CD4-positive, alpha-beta memory T cell (primary cell): ENCODE results near the gene AFTPH. TPM values are rescaled to one million over a fixed set of nuclear protein-coding genes. Genes with fewer than 3 reads are reported as not detected.
A peak's percentile ranks its signal among the peaks of the same experiment; 100 is the strongest.

Experiments
- CTCF ChIA-PET: fragments of 350-600 bp; sonication (Branson Sonifier 250); formaldehyde crosslinking; loops from one replicate; lab custom pipeline; 2021; ENCODE audit warnings: inconsistent platforms; ENCODE audit not compliant: partially characterized antibody; lab: Charles Lee
- POLR2A ChIA-PET: fragments of 350-600 bp; sonication (Branson Sonifier 250); formaldehyde crosslinking; loops from one replicate; lab custom pipeline; 2021; ENCODE audit not compliant: partially characterized antibody; lab: Charles Lee
- DNase-seq, 5 donors: peaks; one replicate each; pipeline versions ENCODE4 v3.0.0 to v3.0.0-alpha.2; 2020 to 2022; ENCODE audit warnings: mixed read lengths in 1 of 5
- H3K27ac ChIP-seq: one replicate; pipeline ENCODE4 v1.7.0; 2013; ENCODE audit warnings: low read depth, low read length
- H3K27me3 ChIP-seq: 2 replicates; pipeline ENCODE4 v1.7.0; 2013; ENCODE audit warnings: mild to moderate bottlenecking, low read length, moderate library complexity; ENCODE audit not compliant: insufficient read depth
- H3K36me3 ChIP-seq: 2 replicates; pipeline ENCODE4 v1.7.0; 2013; ENCODE audit warnings: mild to moderate bottlenecking, low read length, moderate library complexity; ENCODE audit not compliant: insufficient read depth
- H3K4me1 ChIP-seq: 2 replicates; pipeline ENCODE4 v1.7.0; 2013; ENCODE audit warnings: mild to moderate bottlenecking, low read length, moderate library complexity; ENCODE audit not compliant: insufficient read depth
- H3K4me3 ChIP-seq, 2 donors: one replicate each; pipeline ENCODE4 v1.7.0; 2013; ENCODE audit warnings: low read length in 2 of 2, mild to moderate bottlenecking in 1 of 2
- H3K9me3 ChIP-seq, 2 donors: one replicate each; pipeline ENCODE4 v1.7.0; 2013; ENCODE audit warnings: low read length in 2 of 2, control low read depth in 1 of 2; ENCODE audit not compliant: control insufficient read depth in 1 of 2
- H3K27ac Mint-ChIP-seq, 7 donors: one replicate each; pipeline ENCODE4 v1.8.0; 2020 to 2021; ENCODE audit warnings: mixed read lengths in 7 of 7, mild to moderate bottlenecking in 6 of 7, inconsistent platforms in 3 of 7, moderate library complexity in 3 of 7
- H3K27me3 Mint-ChIP-seq, 2 donors: one replicate each; pipeline ENCODE4 v1.8.0; 2020 to 2021; ENCODE audit warnings: mixed read lengths in 2 of 2
- H3K36me3 Mint-ChIP-seq, 2 donors: one replicate each; pipeline ENCODE4 v1.8.0; 2020 to 2021; ENCODE audit warnings: mixed read lengths in 2 of 2, inconsistent platforms in 1 of 2, mild to moderate bottlenecking in 1 of 2
- H3K4me1 Mint-ChIP-seq, 4 donors: one replicate each; pipeline ENCODE4 v1.8.0; 2020 to 2021; ENCODE audit warnings: mixed read lengths in 4 of 4, mild to moderate bottlenecking in 1 of 4
- H3K4me3 Mint-ChIP-seq, 8 donors: one replicate each; pipeline ENCODE4 v1.8.0; 2020 to 2021; ENCODE audit warnings: mixed read lengths in 8 of 8, mild to moderate bottlenecking in 7 of 8, moderate library complexity in 6 of 8, inconsistent platforms in 3 of 8
- H3K9me3 Mint-ChIP-seq, 8 donors: one replicate each; pipeline ENCODE4 v1.8.0; 2020 to 2021; ENCODE audit warnings: mixed read lengths in 8 of 8, mild to moderate bottlenecking in 5 of 8, inconsistent platforms in 3 of 8, moderate library complexity in 1 of 8
- intact Hi-C: fragments of 100-400 bp; cut with micrococcal nuclease; formaldehyde crosslinking; loops from one replicate; pipeline ENCODE4 v1.15.1; 2023
- polyA plus RNA-seq, 2 donors: library from polyadenylated mRNA; unstranded; fragments of 300-500 nt; fragmentation: Illumina TruSeq; gene quantifications; one replicate each; pipeline ENCODE4 v1.2.3, GENCODE V29; 2021
- total RNA-seq, 2 experiments: library from RNA; stranded (reverse); gene quantifications; one replicate each; pipeline ENCODE4 v1.2.3, GENCODE V29; 2021

AFTPH gene
- total and polyA plus RNA-seq, 4 experiments from 2014 or later, result 22.8 to 48.9 (median 38.7) TPM

DNA sequence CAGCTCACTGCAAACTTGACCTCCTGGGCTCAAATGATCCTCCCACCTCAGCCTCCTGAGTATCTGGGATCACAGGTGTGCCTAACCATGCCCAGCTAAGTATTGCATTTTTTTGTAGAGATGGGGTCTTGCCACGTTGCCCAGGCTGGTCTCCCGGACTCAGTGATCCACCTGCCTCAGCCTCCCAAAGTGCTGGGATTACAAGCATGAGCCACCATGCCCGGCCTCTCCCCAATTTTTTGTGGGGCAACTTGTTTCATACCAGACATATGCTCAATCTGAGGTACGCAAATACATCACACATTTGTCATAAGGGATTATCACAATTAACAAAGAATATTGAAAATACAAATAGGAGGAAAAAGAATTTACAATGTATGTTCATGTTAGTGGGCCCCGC, 42.5 kb upstream of the AFTPH start:
- Mint-ChIP-seq H3K27me3 (no peaks in the 10 kb centered on the region), H3K4me3 (no peak overlapping the region), H3K36me3 (no peaks in the 10 kb centered on the region), H3K27ac (no peak overlapping the region), H3K4me1 (peaks cover 0 to 1% (median 0%) of the 10 kb centered on the region in 4 donors), H3K9me3 (no peaks in the 10 kb centered on the region)
- Histone ChIP-seq H3K36me3 (no peaks in the 10 kb centered on the region), H3K4me3 (no peak overlapping the region), H3K9me3 (no peaks in the 10 kb centered on the region), H3K4me1 (no peaks in the 10 kb centered on the region), H3K27ac (no peak overlapping the region), H3K27me3 (no peaks in the 10 kb centered on the region)
- DNase-seq, result no peak
- intact Hi-C loops, result loop anchor here (10.0 kb wide), 2 partner anchors 337 to 777 kb away; partner anchors contain the start of gene PELI1
- ChIA-PET CTCF (interaction anchor here (0.5 to 13.4 kb wide), 5 partner anchors 10 to 782 kb away, joined by 3 to 312 read pairs (median 4); no protein-coding TSS in a partner anchor), POLR2A (no interaction called here)

DNA sequence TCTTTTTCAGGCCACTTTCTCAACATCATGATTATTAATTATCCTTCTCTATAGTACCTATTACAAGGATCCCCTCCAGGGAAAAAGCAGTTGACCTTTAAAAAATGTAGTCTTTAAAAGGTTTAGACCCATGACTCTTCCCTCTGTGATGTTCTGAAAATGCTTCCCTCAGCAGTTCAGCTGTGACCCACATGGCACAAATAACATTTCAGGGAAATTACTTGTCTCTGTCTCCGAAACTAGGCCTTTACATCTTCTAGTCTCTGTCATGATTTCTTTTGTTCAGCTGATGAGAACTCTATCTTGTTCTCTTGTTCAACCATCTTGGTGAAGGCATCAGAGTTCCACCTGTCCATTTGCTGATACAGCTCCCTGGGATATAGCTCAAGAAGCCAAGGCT, 41.9 kb upstream of the AFTPH start:
- H3K4me3 Mint-ChIP-seq, result no peak overlapping the region
- Histone ChIP-seq H3K36me3 (no peaks in the 10 kb centered on the region), H3K4me1 (no peaks in the 10 kb centered on the region), H3K4me3 (no peak overlapping the region), H3K27ac (no peak overlapping the region), H3K27me3 (no peaks in the 10 kb centered on the region), H3K9me3 (no peaks in the 10 kb centered on the region)
- ChIA-PET POLR2A (no interaction called here), CTCF (interaction anchor here (0.6 to 13.4 kb wide), 5 partner anchors 12 to 1683 kb away, joined by 3 to 312 read pairs (median 3); no protein-coding TSS in a partner anchor)
- no peaks in the 10 kb centered on the region for H3K9me3 Mint-ChIP-seq
- peaks cover 0 to 2% of the 10 kb centered on the region in 2 donors for H3K27me3 Mint-ChIP-seq
- H3K36me3 Mint-ChIP-seq, result no peaks in the 10 kb centered on the region
- intact Hi-C loops, result loop anchor here (10.0 kb wide), 2 partner anchors 337 to 777 kb away; partner anchors contain the start of gene PELI1
- peaks cover 0 to 1% (median 0%) of the 10 kb centered on the region in 4 donors for H3K4me1 Mint-ChIP-seq
- H3K27ac Mint-ChIP-seq, result no peak overlapping the region
- DNase-seq, result no peak

DNA sequence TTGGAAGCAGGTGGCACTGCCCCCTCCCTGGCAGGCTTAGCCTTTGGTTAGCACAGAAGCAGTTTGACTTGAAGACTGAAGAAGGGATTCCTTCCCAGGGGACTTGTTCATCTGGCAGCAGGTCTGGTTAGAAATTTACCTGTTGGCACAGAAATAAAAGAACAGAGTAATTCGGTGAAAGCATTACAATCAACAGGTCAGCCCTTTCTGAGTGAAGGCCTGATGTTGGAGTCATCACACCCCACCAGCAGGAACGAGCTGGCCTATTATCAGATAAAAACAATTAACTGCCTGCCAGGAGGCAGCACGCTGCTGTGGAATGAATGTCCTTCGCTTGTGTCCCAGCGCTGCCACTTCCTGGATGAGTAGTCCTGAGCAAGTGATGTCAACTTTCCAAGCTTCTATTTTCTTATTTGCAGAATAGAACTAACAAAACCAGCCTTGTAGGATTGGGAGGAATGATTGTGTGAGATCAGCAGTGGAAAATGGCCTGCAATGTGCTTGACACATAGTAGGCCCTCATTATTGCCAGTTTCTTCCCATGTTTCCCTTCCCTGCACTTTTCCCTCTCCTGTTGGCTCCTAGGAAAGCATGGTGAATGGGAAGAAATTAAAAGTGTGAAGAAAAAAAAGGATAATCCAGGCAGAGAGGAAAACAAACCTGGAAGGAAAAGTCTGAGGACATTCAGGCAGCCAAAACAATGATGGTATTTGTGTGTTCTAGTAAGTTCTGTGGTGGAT, 41.2 kb upstream of the AFTPH start:
- H3K4me3 ChIP-seq, result no peak overlapping the region
- Mint-ChIP-seq H3K4me3 (no peak overlapping the region), H3K4me1 (peaks cover 0 to 1% (median under 1%) of the 10 kb centered on the region in 4 donors), H3K9me3 (no peaks in the 10 kb centered on the region), H3K27me3 (peaks cover 0 to 2% of the 10 kb centered on the region in 2 donors), H3K27ac (no peak overlapping the region), H3K36me3 (no peaks in the 10 kb centered on the region)
- ChIA-PET POLR2A (no interaction called here), CTCF (interaction anchor here (0.6 to 13.4 kb wide), 5 partner anchors 13 to 1684 kb away, joined by 3 to 312 read pairs (median 3); no protein-coding TSS in a partner anchor)
- no peak overlapping the region for H3K27ac ChIP-seq
- no peaks in the 10 kb centered on the region for H3K9me3 ChIP-seq
- H3K4me1 ChIP-seq, result no peaks in the 10 kb centered on the region
- no peaks in the 10 kb centered on the region for H3K27me3 ChIP-seq
- no peaks in the 10 kb centered on the region for H3K36me3 ChIP-seq
- DNase-seq, result no peak
- intact Hi-C loops, result loop anchor here (10.0 kb wide), 2 partner anchors 338 to 778 kb away; partner anchors contain the start of gene PELI1

DNA sequence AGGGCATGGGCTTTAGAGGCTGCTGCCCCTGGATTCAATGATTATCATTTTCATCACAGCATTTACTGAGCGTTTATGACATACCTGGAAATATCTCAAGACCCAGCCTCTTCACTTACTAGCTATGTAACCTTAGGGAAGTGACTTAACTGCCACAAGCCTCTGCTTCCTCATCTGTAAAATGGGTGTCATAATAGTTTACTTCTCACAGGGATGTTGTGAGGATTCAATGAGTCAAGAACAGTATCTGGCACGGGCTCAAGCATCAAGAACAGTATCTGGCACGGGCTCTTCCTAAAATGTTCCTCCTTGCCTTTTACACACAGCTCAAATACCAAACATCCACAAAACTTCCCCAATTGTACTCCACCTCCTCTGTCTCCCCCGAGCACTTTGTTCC, 38.8 kb upstream of the AFTPH start:
- DNase-seq, result no peak
- Mint-ChIP-seq H3K27me3 (peaks cover 0 to 2% of the 10 kb centered on the region in 2 donors), H3K4me3 (no peak overlapping the region), H3K4me1 (peaks cover 7 to 20% (median 13%) of the 10 kb centered on the region in 4 donors), H3K9me3 (no peaks in the 10 kb centered on the region), H3K36me3 (no peaks in the 10 kb centered on the region), H3K27ac (no peak overlapping the region)
- Histone ChIP-seq H3K4me1 (peaks cover 16% of the 10 kb centered on the region), H3K9me3 (no peaks in the 10 kb centered on the region), H3K27me3 (no peaks in the 10 kb centered on the region), H3K27ac (no peak overlapping the region), H3K4me3 (no peak overlapping the region), H3K36me3 (no peaks in the 10 kb centered on the region)
- ChIA-PET CTCF (interaction anchor here (0.7 to 13.4 kb wide), 8 partner anchors 7 to 435 kb away, joined by 3 to 312 read pairs (median 4); no protein-coding TSS in a partner anchor), POLR2A (interaction anchor here (1.4 to 1.6 kb wide), 2 partner anchors 155 to 158 kb away, joined by 4 read pairs; no protein-coding TSS in a partner anchor)
- intact Hi-C loops, result loop anchor here (10.0 kb wide), 2 partner anchors 341 to 781 kb away; partner anchors contain the start of gene PELI1

DNA sequence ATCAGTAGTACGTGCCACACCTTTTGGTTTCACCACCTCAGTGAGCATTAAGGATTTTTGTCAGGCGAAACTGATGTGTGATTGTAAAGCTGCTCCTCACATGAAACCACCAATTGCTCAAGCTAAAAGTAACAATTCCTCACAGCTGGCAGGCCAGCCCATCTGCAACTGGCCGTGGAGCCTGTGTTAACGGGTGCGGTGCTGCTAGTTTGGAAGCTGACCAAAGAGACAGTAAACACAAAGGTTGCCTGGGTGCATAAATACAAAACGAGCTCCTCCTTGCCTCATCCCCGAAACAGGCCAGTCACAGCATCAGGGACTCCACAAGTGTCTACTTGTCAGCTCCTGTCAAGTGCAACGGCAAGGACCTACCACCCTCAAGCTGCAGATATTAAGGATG, 38.2 kb upstream of the AFTPH start:
- H3K9me3 ChIP-seq, result no peaks in the 10 kb centered on the region
- Mint-ChIP-seq H3K27ac (no peak overlapping the region), H3K36me3 (no peaks in the 10 kb centered on the region), H3K4me1 (peaks cover 7 to 20% (median 13%) of the 10 kb centered on the region in 4 donors), H3K27me3 (peaks cover 0 to 2% of the 10 kb centered on the region in 2 donors), H3K9me3 (no peaks in the 10 kb centered on the region), H3K4me3 (no peak overlapping the region)
- ChIA-PET CTCF (interaction anchor here (0.7 to 13.4 kb wide), 9 partner anchors 8 to 436 kb away, joined by 3 to 312 read pairs (median 5); no protein-coding TSS in a partner anchor), POLR2A (interaction anchor here (1.4 to 1.6 kb wide), 2 partner anchors 155 to 158 kb away, joined by 4 read pairs; no protein-coding TSS in a partner anchor)
- intact Hi-C loops, result loop anchor here (10.0 kb wide), 2 partner anchors 341 to 781 kb away; partner anchors contain the start of gene PELI1
- peaks cover 16% of the 10 kb centered on the region for H3K4me1 ChIP-seq
- no peak overlapping the region for H3K4me3 ChIP-seq
- no peak overlapping the region for H3K27ac ChIP-seq
- H3K36me3 ChIP-seq, result no peaks in the 10 kb centered on the region
- no peak for DNase-seq
- no peaks in the 10 kb centered on the region for H3K27me3 ChIP-seq

DNA sequence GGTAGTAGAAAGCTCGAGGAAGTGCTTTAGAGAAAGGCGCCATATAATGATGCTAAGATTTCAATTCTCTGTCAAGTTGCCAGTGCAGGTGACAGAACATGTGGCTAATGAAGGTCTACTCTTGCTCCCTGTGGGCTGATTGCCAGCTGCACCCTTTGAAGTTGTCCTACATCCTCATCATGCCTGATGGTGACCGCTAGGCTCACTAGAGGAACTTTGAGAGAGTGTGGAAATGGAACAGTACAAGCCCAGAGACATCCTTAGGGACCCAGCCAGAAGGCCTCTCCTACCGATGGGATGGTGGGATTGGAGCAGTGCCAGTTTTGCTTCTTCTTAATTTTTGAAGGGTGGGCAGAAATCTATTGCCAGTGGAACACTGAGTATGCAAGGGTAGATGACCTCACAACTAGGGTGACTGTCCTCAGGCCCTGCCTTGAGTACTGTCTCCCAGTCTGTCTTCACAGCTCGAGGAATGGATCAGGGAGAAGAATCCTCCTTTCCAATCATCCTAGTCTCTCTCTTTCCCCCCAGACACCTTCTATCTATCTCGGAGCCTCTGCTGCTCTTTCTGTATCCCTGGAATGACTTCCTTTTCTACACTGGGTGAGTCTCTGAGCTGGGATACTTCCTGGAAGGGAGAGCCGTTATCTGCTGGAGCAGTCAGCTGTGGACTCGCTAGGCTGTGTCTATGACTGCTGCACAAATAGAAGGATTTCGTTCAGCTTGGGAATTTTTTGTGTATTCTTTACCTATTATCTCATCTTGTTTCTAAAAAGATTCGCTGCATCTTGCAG, 36.7 kb upstream of the AFTPH start:
- intact Hi-C loops, result loop anchor here (1.0 to 10.0 kb wide), 4 partner anchors 156 to 783 kb away; partner anchors contain the start of gene PELI1
- no peak overlapping the region for H3K4me3 ChIP-seq
- H3K27me3 ChIP-seq, result no peaks in the 10 kb centered on the region
- H3K27ac ChIP-seq, result no peak overlapping the region
- POLR2A ChIA-PET, result interaction anchor here (1.2 to 2.4 kb wide), 3 partner anchors 157 to 162 kb away, joined by 3 to 15 read pairs (median 10); no protein-coding TSS in a partner anchor
- H3K9me3 ChIP-seq, result no peaks in the 10 kb centered on the region
- no peak overlapping the region for H3K4me3 Mint-ChIP-seq
- no peak overlapping the region for H3K27ac Mint-ChIP-seq
- CTCF ChIA-PET, result interaction anchor here (0.7 to 13.4 kb wide), 45 partner anchors 9 to 986 kb away, joined by 3 to 312 read pairs (median 4); no protein-coding TSS in a partner anchor
- no peaks in the 10 kb centered on the region for H3K36me3 ChIP-seq
- DNase-seq, result peak in 1 of 5 donors; percentile 3
- H3K4me1 Mint-ChIP-seq, result peaks cover 7 to 20% (median 13%) of the 10 kb centered on the region in 4 donors
- H3K36me3 Mint-ChIP-seq, result no peaks in the 10 kb centered on the region
- peaks cover 16% of the 10 kb centered on the region for H3K4me1 ChIP-seq
- peaks cover 0 to 2% of the 10 kb centered on the region in 2 donors for H3K27me3 Mint-ChIP-seq
- no peaks in the 10 kb centered on the region for H3K9me3 Mint-ChIP-seq
